HG03135 (cell line): ENCODE results near the gene BLVRB.

ENCODE experiments used
- ATAC-seq: cut with Tn5 transposase; IDR thresholded peaks from one replicate; pipeline ENCODE4 v1.9.1; 2021; ENCODE audit warnings: mild to moderate bottlenecking, moderate library complexity; ENCODE audit not compliant: unreplicated experiment

Gene BLVRB

DNA sequence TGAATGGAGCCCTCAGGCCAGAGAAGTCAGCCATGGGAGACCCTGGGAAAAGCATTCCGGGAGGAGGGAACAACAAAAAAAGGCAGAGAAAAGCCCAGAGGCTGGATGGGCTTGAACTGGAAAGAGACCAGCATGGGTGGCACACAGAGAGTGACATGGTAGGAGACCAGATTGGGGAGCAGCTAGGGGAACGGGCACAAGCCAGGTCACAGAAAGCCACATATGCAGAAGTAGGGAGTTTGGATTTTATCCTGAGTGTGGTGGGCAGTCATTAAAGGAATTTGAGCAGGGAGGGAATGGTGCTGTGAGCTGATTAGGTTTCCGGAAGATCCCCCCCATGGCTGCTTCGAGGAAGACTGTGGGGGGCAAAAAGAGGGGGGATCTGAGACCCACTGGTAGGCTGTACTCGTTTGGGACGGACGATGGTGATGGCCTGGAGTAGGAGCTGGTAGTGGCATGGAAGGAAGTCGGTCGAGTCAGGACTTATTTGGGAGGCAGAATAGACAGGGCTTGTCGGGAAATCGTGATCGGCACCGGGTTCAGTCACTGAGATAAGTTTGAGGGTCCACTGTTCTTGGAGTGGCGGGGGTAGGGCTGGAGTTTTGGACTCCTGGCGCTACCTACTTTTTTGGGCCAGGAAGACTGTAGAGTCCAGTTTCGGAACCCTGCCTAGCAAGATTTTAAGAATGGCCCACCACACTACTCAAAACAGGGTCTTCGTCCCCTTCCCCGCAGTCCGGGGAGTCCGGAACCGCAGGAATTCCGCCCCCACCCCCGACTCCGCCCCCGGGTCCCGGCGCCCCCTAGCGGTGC is 40.7 kb downstream of the BLVRB start:
- no peak for ATAC-seq

DNA sequence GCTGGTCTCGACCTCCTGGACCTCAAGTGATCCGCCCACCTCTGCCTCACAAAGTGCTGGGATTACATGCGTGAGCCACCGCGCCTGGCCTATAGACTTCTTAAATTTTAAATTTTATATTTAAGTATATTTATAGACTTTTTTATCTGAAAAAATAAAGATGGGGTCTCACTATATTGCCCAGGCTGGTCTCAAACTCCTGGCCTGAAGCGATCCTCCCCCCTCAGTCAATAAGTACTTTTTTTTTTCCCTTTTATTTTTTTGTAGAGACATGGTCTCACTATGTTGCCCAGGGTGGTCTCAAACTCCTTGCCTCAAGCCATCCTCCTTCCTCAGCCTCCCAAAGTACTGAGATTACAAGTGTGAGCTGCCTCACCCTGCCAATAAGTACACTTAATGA is 41.6 kb downstream of the BLVRB start:
- no peak for ATAC-seq

DNA sequence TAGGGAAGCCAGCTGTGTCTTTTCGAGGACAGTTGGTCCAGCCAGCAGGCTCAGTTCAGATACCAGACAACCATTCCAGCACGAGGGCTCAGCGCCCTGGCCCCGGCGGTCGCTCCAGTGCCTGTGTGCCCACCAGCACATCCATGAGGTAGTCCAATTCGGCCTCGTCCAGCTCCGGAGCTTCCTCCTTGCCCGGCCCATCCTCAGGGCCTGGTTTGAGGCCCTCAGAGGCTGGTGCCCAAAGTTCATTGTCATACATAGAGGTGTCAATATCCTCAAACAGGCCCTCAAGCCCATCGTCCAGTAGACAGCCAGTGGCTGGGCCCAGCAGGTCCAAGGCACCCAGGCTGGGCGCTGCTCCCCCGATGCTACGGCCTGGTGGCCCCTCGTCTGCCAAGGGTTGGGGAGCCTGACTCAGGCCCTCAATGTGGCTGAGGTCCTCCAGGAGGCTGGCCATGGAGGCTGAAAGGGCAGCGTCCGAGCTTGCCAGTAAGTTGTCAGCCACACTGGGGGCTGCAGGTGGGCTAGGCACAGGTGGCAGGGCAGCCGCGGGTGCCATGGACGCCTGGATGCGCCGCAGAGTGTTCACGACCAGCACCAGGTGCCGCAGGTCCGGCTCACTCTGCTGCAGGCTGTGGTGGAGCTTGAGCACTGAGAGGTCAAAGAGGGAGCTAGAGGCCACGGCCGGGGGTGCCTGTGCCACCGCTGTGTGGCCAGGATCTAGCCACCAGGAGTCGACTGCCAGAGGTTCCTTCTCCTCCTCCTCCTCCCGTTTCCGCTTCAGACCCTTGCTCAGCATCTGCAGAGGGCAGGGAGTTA is 42.6 kb downstream of the BLVRB start:
- ATAC-seq = no peak

DNA sequence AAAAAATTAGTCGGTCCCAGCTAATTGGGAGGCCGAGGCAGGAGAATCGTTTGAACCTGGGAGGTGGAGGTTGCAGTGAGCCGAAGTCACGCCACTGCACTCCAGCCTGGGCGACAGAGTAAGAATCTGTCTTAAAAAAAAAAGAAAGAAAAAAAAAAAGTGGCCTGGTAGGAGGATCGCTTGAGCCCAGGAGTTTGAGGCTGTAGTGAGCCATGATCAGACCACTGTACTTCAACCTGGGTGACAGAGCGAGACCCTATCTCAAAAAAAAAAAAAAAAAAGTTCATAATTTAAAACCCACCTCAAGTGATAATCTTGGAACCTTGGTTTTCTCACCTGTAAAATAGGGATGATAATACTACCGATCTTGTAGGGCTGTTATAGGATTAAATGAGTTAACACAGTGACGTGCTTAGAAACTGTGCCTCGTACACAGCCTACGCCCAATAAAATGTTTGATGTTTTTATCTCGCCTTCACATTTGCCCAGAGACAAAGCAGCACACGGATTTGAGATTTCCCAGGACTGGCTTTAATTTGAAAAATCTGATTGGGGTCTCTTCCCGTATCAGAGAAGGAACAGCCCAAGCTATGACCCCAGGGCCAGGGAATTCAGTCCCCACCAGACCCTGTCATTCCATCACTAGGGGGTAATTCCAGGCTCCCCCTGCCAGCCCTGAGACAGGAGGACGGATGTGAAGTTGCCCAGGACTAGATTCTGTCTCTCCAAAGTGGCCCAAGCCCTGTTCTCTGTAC is 43.4 kb downstream of the BLVRB start:
- no peak for ATAC-seq

DNA sequence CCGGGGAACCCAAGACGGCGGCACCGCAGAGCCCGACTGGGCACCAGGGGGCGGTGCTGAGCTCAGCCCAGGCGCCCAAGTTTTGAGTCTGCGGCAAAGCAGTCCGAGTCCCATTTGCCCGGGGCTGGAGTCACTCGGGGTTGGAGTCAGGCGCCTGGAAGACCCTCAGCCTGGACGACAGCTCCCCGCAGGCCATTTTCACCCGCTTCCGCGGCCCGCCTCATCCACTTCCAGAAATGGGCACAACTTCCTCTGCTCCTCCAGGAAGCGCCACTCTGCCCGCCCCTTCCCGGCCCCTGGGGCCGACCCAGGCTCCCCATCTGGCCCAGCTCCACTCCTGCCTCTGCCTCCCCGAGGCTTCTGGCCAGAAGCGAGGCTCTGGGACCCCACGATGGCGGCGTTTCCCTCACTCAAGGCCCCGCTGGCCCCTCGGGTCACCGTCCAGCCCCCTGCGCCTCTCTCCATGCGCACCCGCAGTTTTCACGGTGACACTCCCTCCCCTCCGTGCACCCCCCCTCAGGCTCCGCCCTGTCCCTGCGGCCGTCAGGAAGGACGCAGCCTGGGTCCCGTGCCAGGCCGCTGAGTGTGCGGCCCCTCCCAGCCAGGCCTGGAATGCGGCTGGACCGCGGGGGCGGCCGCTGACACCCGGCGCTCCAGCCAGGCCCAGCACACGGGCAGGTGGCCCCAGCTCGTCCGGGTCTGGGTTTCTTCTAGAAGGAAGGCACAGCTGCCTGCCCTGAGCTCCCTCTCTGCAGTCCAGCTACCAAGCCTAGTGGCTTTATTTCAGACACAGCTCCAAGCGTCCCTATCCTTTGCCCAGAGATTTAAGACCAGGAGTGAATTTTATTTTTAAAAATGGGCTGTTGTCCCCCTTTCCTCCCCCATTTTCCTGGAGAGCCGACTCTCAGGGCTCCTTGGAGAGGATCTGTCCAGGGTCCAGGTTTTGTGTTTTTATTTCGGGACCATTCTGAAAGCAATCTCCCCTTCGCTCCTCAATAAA is 44.5 kb downstream of the BLVRB start:
- ATAC-seq = peak; percentile 38

DNA sequence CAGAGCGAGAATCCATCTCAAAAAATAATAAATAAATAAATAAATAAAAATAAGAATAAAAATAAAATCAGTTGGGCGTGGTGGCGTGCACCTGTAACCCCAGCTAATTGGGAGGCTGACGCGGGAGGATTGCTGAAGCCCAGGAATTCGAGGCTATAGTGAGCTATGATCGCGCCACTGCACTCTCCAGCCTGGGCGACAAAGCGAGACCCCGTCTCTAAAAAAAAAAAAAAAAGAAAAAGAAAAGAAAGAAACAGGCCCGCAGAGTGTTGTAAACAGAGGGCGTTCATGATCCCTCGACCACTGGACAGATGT is 45.1 kb downstream of the BLVRB start:
- no peak for ATAC-seq

DNA sequence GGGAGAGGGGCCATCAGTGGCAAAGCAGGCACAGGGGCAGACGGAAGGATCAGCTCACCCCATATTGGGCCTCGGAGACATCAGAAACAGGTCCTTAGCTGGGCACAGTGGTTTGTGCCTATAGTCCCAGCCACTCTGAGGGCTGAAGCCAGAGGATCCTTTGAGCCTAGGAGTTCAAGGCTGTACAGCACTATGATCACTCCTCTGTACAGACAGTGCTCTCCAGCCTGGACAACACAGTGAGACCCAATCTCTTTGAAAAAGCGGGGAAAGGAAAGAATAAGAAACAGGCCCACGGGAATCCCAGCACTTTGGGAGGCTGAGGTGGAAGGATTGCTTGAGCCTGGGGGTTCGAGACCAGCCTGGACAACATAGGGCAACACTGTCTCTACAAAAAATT is 45.8 kb downstream of the BLVRB start:
- ATAC-seq = no peak

DNA sequence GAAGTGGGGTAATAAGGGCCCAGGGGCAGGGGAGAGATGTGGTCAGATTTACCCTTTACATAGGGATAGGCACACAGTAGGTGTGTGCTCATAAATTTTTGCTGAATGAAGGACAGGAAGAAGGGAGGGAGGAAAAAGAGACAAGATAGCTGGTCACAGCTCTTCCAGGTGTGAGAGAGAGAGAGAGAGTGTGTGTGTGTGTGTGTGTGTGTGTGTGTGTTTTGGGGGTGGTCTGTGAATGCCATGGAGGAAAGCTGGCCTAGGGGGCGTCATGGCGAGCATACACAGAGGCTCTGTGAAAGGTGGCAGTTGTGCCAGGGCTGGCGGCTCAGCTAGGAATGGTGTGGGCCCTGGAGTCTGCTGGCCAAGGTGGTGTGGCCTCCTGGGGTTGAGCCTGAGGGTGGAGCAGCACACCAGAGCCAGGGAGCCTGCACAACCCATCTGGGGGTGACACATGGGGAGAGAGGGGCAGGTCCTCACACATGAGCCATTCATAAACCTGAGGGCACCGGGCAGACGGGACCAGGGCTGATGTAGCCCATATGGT is 46.4 kb downstream of the BLVRB start:
- no peak for ATAC-seq

DNA sequence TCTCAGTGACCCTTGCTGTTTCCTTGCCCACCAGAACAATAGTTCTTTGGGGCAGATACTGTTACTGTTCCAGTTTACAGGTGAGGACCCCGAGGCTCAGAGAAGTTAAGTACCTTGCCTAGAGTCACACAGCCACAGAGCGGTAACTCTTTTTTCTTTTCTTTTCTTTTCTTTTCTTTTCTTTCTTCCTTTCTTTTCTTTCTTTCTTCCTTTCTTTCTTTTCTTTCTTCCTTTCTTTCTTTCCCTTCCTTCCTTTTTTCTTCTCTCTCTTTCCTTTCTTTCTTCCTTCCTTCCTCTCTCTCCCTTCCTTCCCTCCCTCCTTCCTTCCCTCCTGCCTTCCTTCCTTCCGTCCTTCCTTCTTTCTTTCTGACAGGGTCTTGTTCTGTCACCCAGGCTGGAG is 47.5 kb downstream of the BLVRB start:
- ATAC-seq = no peak

DNA sequence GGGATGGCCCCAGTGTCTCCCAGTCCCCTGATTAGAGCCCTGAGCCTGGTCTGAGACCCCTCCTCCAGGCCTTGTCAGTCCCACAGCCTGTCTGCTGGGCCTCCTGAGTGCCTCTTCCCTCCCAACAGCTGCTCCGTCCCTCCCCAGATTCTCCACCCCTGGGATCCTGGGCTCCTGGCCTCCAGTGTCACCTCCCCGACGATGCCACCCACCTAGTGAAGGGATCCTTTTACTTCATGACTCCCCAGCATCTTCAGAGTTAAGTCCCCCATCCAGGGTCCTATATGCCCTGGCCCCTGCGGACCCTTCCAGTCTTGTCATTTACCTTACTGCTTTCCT is 47.9 kb downstream of the BLVRB start:
- ATAC-seq = no peak

DNA sequence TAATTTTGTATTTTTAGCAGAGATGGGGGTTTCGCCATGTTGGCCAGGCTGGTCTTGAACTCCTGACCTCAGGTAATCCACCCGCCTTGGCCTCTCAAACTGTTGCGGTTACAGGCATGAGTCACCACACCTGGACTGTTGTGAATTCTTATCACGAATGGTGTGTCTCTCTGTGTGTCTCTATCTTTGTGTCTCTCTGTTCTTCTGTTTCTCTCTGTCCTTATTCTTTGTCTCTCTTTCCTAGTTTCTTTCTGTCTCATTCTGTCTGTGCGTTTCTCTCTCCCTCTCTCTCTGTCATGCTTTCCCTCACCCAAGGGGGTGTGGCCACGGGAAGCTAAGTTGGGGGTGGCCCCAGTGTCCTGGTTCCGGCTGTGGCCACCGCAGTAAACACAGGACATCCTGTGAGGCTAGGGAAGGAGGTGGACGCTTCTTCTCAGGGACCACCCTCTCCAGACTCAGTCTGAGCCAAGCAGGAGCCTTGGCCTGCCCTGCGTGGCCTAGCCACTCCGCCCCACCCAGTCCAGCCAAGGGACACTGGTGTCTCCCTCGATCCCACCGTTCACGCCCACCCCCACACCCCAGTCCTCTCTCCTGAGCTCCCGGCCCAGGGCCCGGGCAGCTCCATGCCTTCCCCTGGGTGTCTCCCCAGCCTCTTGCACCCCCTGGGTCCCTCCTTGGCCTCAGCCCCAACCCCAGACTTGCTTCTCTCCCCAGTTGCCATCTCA is 48.5 kb downstream of the BLVRB start:
- no peak for ATAC-seq

DNA sequence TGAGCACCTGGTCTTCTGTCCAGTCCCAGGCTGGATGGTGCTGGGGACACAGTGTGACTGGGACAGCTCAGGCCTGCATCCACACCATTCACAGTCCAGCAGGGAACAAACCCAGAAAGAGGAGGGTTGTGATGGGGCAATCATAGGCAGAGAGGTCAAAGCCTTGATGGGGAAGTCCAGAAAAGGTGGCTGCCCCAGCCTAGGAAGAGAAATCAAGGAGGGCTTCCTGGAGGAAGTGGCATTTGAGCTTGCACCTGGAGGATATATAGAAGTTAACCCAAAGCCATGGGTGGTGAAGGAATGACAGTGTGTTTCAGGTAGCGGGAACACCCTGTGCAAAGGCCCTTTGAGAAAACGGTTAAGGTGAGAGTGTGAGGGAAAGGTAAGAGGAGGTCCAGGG is 49.8 kb downstream of the BLVRB start:
- no peak for ATAC-seq

DNA sequence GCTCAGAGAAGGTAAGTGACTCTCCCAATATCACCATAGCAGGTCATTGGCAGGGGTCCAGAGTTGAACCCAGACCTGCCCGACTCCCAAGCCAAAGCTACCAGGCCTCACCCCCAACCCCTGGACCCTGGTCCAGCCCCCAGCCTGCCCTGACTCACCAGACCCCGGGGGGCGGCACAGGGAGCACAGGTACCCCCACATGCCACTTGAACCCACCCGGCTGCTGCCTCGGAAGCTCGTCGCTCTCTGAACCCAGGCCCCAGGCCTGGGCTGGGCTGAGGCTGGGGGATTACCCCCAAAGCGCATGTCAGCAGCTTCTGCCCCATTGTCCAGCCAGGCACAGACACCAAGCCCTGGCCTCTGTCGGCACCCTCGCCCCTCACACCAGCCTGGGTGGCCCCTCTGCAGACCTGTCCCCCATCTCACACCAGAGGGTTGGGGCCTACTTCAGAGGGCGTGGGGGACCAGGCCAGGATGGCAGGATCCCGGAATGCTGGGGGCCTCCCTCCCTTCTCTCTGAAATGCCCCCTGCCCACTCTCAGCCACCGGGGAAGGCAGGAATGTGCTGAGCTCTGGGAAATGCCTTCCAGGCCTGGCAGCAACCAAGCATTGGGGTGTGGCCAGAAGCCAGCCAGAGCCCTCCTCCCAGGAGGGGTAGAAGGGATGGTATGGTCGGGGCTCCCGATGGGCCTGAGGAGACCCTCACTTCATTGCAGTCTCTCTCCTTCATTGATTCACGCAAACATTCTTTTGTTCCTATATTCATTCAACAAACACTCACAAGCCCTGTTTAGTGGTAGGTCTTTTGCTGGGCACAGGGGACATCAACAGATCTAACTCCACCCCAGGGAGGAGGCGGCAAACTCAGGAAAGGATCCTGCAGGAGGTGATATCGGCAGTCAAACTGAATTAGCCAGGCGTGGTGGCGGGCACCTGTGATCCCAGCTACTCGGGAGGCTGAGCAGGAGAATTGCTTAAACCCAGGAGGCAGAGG is 50.7 kb downstream of the BLVRB start:
- ATAC-seq = no peak

DNA sequence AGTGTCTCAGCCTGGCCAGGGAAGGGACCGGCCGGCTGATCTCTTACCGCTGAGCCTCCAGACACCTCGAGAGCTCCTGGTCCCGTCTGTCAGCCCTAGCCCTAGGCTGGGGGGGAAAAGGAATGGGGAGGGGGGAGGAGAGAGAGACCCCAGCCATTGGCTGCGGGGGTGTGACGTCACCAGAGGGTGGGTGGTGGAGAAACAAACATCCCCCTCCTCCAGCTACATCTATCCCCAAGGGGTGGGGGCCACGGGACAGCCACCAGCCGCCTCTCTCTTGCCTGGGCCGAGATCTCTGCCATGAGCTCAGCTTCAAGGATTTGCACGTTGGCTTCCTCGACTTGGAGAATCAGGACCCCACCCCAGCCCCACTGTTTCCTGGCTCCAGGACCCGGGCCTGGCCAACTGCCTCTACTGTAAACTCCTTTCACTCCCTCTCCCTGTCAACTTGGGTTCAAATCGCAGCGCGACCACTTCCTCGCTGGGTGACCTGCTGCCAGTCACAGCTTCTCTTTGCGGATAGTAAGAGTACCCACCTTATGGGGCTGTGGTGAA is 52.2 kb downstream of the BLVRB start, which contains the start of gene PRX:
Gene PRX, minus strand, starts transcription at position 88 of the 555 bp plus-strand sequence. CDS start 5,446 bp downstream, outside the sequence.
- no peak for ATAC-seq

DNA sequence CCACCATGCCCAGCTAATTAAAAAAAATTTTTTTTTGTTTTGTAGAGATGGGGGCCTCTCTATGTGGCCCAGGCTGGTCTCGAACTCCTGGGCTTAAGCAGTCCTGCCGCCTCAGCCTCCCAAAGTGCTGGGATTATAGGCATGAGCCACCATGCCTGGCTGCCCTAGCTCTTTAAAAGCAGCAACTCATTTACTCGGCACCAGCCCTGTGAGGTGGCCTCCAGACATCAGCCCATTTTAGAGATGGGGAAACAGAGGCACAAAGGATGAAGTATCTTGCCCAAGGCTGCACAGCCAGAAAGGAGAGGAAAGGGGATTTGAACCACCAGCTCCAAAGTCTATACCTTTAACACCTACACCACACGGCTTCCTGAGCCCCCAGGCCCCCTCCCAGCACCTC is 52.7 kb downstream of the BLVRB start:
- ATAC-seq = no peak

DNA sequence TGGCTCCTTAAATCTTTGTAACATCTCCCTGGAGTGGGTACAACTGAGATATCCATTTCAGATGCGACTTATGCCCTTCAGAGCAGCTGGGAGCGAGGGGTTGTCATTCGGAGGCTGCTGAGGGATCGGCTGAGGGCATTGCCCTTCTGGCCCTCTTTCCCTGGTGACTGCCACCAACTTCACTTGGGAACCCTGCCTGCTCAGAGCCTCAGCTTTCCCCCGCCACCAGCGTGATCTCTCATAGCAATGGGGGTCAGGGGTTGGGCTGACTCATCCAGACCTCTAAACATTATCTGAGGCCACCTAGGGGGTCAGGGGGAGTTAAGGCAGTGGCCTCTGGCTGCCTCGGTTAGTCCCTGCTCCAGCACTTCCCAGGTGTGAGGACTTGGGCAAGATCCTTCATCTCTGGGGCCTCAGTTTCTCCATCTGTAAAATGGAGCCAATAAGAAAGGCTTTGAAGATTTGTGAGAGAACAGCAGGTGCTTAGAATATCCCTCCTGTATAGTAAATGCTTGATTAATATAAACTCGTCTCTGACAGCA is 53.5 kb downstream of the BLVRB start:
- no peak for ATAC-seq

DNA sequence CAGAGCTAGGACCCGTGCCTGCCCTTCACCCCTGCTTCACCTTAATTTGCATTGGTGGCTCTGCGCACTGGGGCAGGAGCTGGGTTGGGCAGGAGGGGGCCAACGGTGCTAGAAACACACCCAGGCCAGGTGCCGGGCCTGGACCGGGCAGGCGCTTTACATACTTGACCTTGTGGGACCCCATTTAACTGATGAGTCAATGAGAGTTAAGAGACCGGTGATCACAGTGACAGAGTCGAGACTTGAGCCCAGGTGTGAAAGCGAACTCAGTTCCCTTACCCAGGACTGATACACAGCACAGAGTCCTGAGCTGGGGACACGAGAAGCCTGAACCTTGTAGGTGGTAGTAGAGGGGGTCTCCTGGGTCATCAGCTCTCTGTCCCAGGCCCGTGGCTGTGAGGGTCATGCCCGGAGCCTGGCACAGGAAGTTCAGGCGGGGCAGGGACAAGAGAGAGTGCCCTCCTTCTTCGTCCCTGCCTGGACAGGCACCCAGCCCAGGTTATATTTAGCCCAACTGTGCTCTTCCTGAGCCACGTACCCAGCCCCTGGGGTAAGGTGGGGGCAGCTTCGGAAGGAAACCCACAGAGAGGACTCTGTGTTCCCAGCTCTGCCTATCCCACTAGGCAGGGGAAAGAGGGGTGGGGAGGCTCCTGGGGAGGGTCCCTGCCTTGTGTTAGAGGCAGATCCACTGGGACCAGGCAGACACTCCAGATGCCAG is 54.3 kb downstream of the BLVRB start:
- ATAC-seq = no peak
